ENCODE measurements around the gene ANP32B.

The ANP32B gene

GRCh38 chr9:98031169-98031568, 48.0 kb downstream of the ANP32B start:
- DNase-seq (ENCODE audit: low read depth): no peak
- no peak overlapping the region for H3K4me3 ChIP-seq (ENCODE audit: low read depth, low read length)
- TF ChIP-seq, protein P1, sequence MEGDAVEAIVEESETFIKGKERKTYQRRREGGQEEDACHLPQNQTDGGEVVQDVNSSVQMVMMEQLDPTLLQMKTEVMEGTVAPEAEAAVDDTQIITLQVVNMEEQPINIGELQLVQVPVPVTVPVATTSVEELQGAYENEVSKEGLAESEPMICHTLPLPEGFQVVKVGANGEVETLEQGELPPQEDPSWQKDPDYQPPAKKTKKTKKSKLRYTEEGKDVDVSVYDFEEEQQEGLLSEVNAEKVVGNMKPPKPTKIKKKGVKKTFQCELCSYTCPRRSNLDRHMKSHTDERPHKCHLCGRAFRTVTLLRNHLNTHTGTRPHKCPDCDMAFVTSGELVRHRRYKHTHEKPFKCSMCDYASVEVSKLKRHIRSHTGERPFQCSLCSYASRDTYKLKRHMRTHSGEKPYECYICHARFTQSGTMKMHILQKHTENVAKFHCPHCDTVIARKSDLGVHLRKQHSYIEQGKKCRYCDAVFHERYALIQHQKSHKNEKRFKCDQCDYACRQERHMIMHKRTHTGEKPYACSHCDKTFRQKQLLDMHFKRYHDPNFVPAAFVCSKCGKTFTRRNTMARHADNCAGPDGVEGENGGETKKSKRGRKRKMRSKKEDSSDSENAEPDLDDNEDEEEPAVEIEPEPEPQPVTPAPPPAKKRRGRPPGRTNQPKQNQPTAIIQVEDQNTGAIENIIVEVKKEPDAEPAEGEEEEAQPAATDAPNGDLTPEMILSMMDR (IDR thresholded peaks at IDR 0.05; ENCODE audit: insufficient read depth, low read depth, low read length, missing control alignments): no peak

- no peak overlapping the region for H3K4me3 ChIP-seq (ENCODE audit: low read depth, low read length)
- DNase-seq (ENCODE audit: low read depth): no peak
- TF ChIP-seq, protein P1 (IDR thresholded peaks at IDR 0.05; ENCODE audit: insufficient read depth, low read depth, low read length, missing control alignments): no peak
These were observed 48.8 kb downstream of the ANP32B start for GRCh38 chr9:98031935-98032334.

DNA sequence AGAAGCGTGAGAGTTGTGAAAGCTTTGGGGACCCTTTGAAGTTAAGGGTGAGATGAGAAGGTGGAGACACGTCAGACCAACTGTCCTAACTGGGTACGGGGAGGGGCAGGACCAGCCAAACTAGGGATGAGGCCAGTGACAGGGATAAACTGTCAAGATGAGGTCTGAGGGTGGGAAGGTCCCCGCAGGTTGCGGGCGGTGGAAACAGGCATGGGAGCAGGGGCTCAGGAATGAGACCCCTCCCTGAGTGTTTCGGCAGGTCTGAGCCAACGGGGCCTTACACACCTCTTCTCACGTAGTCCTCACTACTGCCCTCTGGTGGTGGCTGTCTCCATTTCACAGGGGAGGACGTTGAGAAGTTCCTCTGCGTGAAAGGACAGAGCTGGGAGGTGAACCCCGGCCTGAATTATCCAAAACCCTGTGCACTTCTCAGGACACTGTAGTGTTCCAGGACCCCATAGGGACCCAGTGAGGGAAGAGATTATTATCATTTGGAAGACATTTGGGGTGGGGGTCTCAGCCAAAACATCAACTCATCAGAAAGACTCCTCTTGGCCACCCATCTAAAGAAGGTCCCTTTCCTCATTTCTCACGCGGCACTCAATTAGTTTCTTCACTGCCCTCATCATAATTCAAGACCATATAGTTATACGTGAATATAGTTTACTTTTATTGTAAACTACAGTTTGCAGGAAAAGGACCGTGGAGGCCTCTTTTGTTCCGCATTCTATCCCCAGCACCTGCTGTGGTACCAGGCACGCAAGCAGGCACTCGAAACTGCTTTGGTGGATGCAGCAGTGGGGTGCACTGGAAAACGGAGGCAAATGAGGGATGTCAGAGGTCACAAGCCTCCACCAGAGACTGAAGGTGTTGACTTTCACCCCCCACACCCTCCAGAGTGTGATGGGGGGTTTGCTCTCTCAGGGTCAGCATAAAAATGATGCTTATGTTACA, 51.7 kb downstream of the ANP32B start:
- TF ChIP-seq, protein P1 (IDR thresholded peaks at IDR 0.05; ENCODE audit: insufficient read depth, low read depth, low read length, missing control alignments): peak; percentile 87
- peak; percentile 93 for DNase-seq (ENCODE audit: low read depth)
- H3K4me3 ChIP-seq (ENCODE audit: low read depth, low read length): no peak overlapping the region; the same call in 1 of the 2 replicates

GRCh38 chr9:98037357-98037756, 54.2 kb downstream of the ANP32B start:
- TF ChIP-seq, protein P1 (IDR thresholded peaks at IDR 0.05; ENCODE audit: insufficient read depth, low read depth, low read length, missing control alignments): no peak
- H3K4me3 ChIP-seq (ENCODE audit: low read depth, low read length): no peak overlapping the region
- no peak for DNase-seq (ENCODE audit: low read depth)

- TF ChIP-seq, protein P1 (IDR thresholded peaks at IDR 0.05; ENCODE audit: insufficient read depth, low read depth, low read length, missing control alignments): peak; percentile 20
- H3K4me3 ChIP-seq (ENCODE audit: low read depth, low read length): peak overlapping the region; percentile 35
- DNase-seq (ENCODE audit: low read depth): peak; percentile 74
These were observed 55.8 kb downstream of the ANP32B start for GRCh38 chr9:98038958-98039357.

GRCh38 chr9:98039607-98040017, 56.5 kb downstream of the ANP32B start:
- TF ChIP-seq, protein P1 (IDR thresholded peaks at IDR 0.05; ENCODE audit: insufficient read depth, low read depth, low read length, missing control alignments): no peak
- peak overlapping the region; percentile 35 for H3K4me3 ChIP-seq (ENCODE audit: low read depth, low read length)
- DNase-seq (ENCODE audit: low read depth): peak; percentile 65

All from GM12865 (cell line).